Ovary (tissue), 3 donors: ENCODE measurements around the gene PWWP2B.
"Not testable (repeated sequence)": the region's sequence is repeated elsewhere in the genome, so short reads cannot be mapped to it uniquely, and the experiment has no call there.

ENCODE experiments used
- CTCF ChIP-seq, 3 donors: fragments of 450-650 bp in 2 of 3; fragments of 200-600 bp in 1 of 3; IDR thresholded peaks; one replicate each; pipeline versions ENCODE4 v1.5.1 to v1.8.0; 2016 to 2022; ENCODE audit warnings: antibody characterized with exemption in 3 of 3, mild to moderate bottlenecking in 1 of 3
- EP300 ChIP-seq: sonication (generic); formaldehyde crosslinking; IDR thresholded peaks from one replicate; pipeline ENCODE4 v1.6.1; 2017; ENCODE audit warnings: antibody characterized with exemption
- donor health status: DM: no; HTN: no; CAD: no.

DNA sequence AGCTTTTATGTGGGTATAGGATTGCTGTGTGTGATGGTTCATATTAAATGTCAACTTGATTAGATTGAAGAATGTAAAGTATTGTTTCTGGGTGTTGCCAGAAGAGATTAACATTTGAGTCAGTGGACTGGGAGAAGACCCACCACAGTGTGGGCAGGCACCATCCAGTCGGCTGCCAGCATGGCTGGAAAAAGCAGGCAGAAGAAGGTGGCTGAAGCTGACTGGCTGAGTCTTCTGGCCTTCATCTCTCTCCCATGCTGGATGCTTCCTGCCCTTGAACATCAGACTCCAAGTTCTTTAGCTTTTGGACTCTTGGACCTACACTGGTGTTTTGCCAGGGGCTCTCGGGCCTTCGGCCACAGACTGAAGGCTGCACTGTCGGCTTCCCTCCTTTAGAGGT lies 16.0 kb upstream of the PWWP2B start:
- TF ChIP-seq CTCF (IDR thresholded peaks at IDR 0.05); EP300: not testable (repeated sequence)
